OCI-LY7 (cell line): ENCODE results near the gene SRGAP3. TPM values are rescaled to one million over a fixed set of nuclear protein-coding genes. Genes with fewer than 3 reads are reported as not detected.

Experiments
- BruUV-seq: library from RNA; stranded (reverse); fragments of 400-500 nt; replicated peaks from 2 replicates; lab custom pipeline; 2021; lab: Mats Ljungman, UMichigan
- CTCF ChIA-PET: fragments of 300-600 bp; sonication (Branson Sonifier 250); formaldehyde crosslinking; loops from one replicate; lab custom pipeline; 2022; ENCODE audit warnings: antibody characterized with exemption; ENCODE audit not compliant: unreplicated experiment; lab: Charles Lee
- POLR2A ChIA-PET: fragments of 300-600 bp; sonication (Branson Sonifier 250); formaldehyde crosslinking; loops from one replicate; lab custom pipeline; 2022; ENCODE audit warnings: antibody characterized with exemption; lab: Charles Lee
- DNase-seq: peaks from one replicate; pipeline ENCODE4 v3.0.0-alpha.2; 2015; ENCODE audit warnings: low spot score
- H2AFZ ChIP-seq: fragments of 200-600 bp; sonication (generic), shearing (Covaris generic); 2 replicates; pipeline ENCODE4 v1.6.1; 2014; ENCODE audit warnings: mild to moderate bottlenecking, antibody characterized with exemption, low read length, moderate library complexity
- H3K27ac ChIP-seq: fragments of 200-600 bp; sonication (generic); 2 replicates; pipeline ENCODE4 v1.5.1; 2014; ENCODE audit warnings: mixed run types, low read depth, mild to moderate bottlenecking, moderate library complexity, low read length, inconsistent platforms; ENCODE audit not compliant: poor library complexity, severe bottlenecking
- H3K36me3 ChIP-seq: fragments of 200-600 bp; sonication (generic); 2 replicates; pipeline ENCODE4 v1.6.1; 2014; ENCODE audit warnings: mild to moderate bottlenecking, antibody characterized with exemption, low read length, moderate library complexity, mixed read lengths; ENCODE audit not compliant: insufficient read depth
- H3K4me1 ChIP-seq: fragments of 200-600 bp; sonication (generic); 2 replicates; pipeline ENCODE4 v1.5.1; 2014; ENCODE audit warnings: mild to moderate bottlenecking, low read length; ENCODE audit not compliant: insufficient read depth, poor library complexity, severe bottlenecking
- H3K4me2 ChIP-seq: fragments of 200-600 bp; sonication (generic); 2 replicates; pipeline ENCODE4 v1.6.1; 2014; ENCODE audit warnings: mild to moderate bottlenecking, low read length
- H3K4me3 ChIP-seq: fragments of 200-600 bp; sonication (generic); 2 replicates; pipeline ENCODE4 v1.5.1; 2014; ENCODE audit warnings: mild to moderate bottlenecking, low read depth, low read length; ENCODE audit not compliant: poor library complexity, severe bottlenecking
- H3K79me2 ChIP-seq: fragments of 200-600 bp; sonication (generic); 2 replicates; pipeline ENCODE4 v1.6.1; 2016; ENCODE audit warnings: low read depth, mild to moderate bottlenecking, low read length, moderate library complexity, mixed read lengths; ENCODE audit not compliant: insufficient read depth
- H3K9me2 ChIP-seq: fragments of 200-600 bp; sonication (generic); 2 replicates; pipeline ENCODE4 v1.6.1; 2016; ENCODE audit warnings: mild to moderate bottlenecking, low read length, mixed read lengths; ENCODE audit not compliant: insufficient read depth
- H3K9me3 ChIP-seq: fragments of 200-600 bp; sonication (generic); 2 replicates; pipeline ENCODE4 v1.6.1; 2014; ENCODE audit warnings: mild to moderate bottlenecking, mixed run types, low read length, mixed read lengths
- H4K20me1 ChIP-seq: fragments of 200-600 bp; sonication (generic); 2 replicates; pipeline ENCODE4 v1.6.1; 2014; ENCODE audit warnings: mild to moderate bottlenecking, antibody characterized with exemption, low read length, moderate library complexity, mixed read lengths; ENCODE audit not compliant: insufficient read depth
- CTCF ChIP-seq: fragments of 200-600 bp; sonication (generic); conservative IDR thresholded peaks from 2 replicates; pipeline ENCODE4 v1.5.1; 2014; ENCODE audit warnings: mild to moderate bottlenecking, antibody characterized with exemption, low read length, moderate library complexity, mixed read lengths
- EZH2phosphoT487 ChIP-seq: fragments of 200-600 bp; sonication (generic); IDR thresholded peaks from 2 replicates; pipeline ENCODE4 v1.6.1; 2018; ENCODE audit warnings: low read depth, borderline replicate concordance, mild to moderate bottlenecking, mixed run types, antibody characterized with exemption, low read length, moderate library complexity, mixed read lengths
- intact Hi-C: fragments of 100-400 bp; cut with micrococcal nuclease; formaldehyde crosslinking; loops from one replicate; pipeline ENCODE4 v1.10.0; 2022; ENCODE audit not compliant: unreplicated experiment
- total RNA-seq, 2 experiments: library from RNA; depleted of rRNA in 1 of 2; stranded (reverse); fragments of >200 nt in 1 of 2; shearing (Covaris generic) in 1 of 2; gene quantifications; 2 replicates each; pipeline ENCODE4 v1.2.3, GENCODE V29; 2014 to 2022

Gene SRGAP3
- total RNA-seq, 2 experiments from 2014 or later, result 1.5 to 1.7 TPM

GRCh38 chr3:8945890-8946600 lies 303.4 kb downstream of the SRGAP3 start:
- no peaks in the 10 kb centered on the region for H3K4me1 ChIP-seq
- intact Hi-C loops, result no loop called here
- H3K79me2 ChIP-seq, result peaks cover 26% of the 10 kb centered on the region
- peaks cover 9% of the 10 kb centered on the region; the same call in 1 of the 2 replicates for H4K20me1 ChIP-seq
- no peak for DNase-seq
- ChIA-PET POLR2A (no interaction called here), CTCF (no interaction called here)
- H2AFZ ChIP-seq, result no peak overlapping the region
- TF ChIP-seq CTCF (no peak), EZH2phosphoT487 (no peak)
- H3K4me2 ChIP-seq, result no peak overlapping the region
- H3K9me2 ChIP-seq, result no peaks in the 10 kb centered on the region
- H3K36me3 ChIP-seq, result peaks cover 98% of the 10 kb centered on the region
- peaks cover 14% of the 10 kb centered on the region for H3K9me3 ChIP-seq
- H3K27ac ChIP-seq, result no peak overlapping the region
- no peak overlapping the region for H3K4me3 ChIP-seq
- TSS peak; percentile 6 for BruUV-seq

GRCh38 chr3:8942746-8943488 lies 306.5 kb downstream of the SRGAP3 start:
- DNase-seq, result no peak
- ChIA-PET POLR2A (interaction anchor here (0.7 to 0.8 kb wide), 2 partner anchors 9 to 511 kb away, joined by 3 read pairs; no protein-coding TSS in a partner anchor), CTCF (no interaction called here)
- Histone ChIP-seq H3K4me2 (no peak overlapping the region), H3K79me2 (peaks cover 3% of the 10 kb centered on the region; the same call in 1 of the 2 replicates), H2AFZ (no peak overlapping the region), H3K27ac (no peak overlapping the region), H3K4me3 (no peak overlapping the region), H4K20me1 (0 out of 2 replicates have a peak, but pooled peaks cover 1% of the 10 kb centered on the region), H3K36me3 (peaks cover 98% of the 10 kb centered on the region), H3K4me1 (no peaks in the 10 kb centered on the region), H3K9me3 (peaks cover 14% of the 10 kb centered on the region), H3K9me2 (no peaks in the 10 kb centered on the region)
- intact Hi-C loops, result no loop called here
- TF ChIP-seq EZH2phosphoT487 (no peak), CTCF (no peak)
- BruUV-seq, result no TSS peak

- no TSS peak for BruUV-seq
- no peak for DNase-seq
Measured at GRCh38 chr3:8942115-8942514, 307.3 kb downstream of the SRGAP3 start.

More at GRCh38 chr3:8942115-8942514, 307.3 kb downstream of the SRGAP3 start:
- peaks cover 3% of the 10 kb centered on the region; the same call in 1 of the 2 replicates for H3K79me2 ChIP-seq
- peaks cover 14% of the 10 kb centered on the region for H3K9me3 ChIP-seq
- no peak overlapping the region for H3K4me2 ChIP-seq
- ChIA-PET POLR2A (no interaction called here), CTCF (no interaction called here)
- H3K27ac ChIP-seq, result no peak overlapping the region
- no peaks in the 10 kb centered on the region for H3K9me2 ChIP-seq
- intact Hi-C loops, result no loop called here
- H3K36me3 ChIP-seq, result peaks cover 98% of the 10 kb centered on the region
- no peak overlapping the region for H3K4me3 ChIP-seq
- H2AFZ ChIP-seq, result no peak overlapping the region
- 0 out of 2 replicates have a peak, but pooled peaks cover 7% of the 10 kb centered on the region for H4K20me1 ChIP-seq
- TF ChIP-seq EZH2phosphoT487 (no peak), CTCF (no peak)
- no peaks in the 10 kb centered on the region for H3K4me1 ChIP-seq
